ENCODE results near the gene SCN7A.
"Not testable (repeated sequence)": the region's sequence is repeated elsewhere in the genome, so short reads cannot be mapped to it uniquely, and the experiment has no call there.

SCN7A gene

DNA sequence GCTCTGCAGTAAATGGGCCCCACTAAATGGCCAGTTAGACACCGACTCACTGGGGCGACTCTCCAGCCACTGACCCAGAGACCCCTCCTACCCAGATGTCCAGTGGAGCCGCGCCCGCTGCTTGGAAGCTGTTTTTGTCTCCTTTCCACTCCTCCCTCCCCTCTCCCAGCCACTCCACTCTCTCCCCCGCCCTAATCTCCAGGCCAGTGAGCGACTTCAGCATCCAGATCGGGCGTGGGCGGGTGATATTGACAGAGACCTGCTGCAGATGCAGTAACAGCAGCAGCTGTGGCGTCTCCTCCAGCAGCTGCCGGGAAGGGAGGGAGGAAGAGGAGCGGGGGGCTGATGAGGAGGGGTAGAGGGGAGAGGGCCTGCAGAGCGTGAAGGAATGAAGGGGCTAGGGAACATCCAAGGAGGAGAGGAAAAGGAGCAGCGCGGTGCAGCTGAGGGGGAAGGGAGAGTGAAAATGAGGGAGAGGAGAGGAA is at the start of gene SCN7A:
TSS of gene SCN7A (minus strand) at position 110 of the 485 bp plus-strand sequence. CDS start 16,553 bp downstream, outside the sequence.
- DNase-seq (ENCODE audit: low read depth), result peak; percentile 7

DNA sequence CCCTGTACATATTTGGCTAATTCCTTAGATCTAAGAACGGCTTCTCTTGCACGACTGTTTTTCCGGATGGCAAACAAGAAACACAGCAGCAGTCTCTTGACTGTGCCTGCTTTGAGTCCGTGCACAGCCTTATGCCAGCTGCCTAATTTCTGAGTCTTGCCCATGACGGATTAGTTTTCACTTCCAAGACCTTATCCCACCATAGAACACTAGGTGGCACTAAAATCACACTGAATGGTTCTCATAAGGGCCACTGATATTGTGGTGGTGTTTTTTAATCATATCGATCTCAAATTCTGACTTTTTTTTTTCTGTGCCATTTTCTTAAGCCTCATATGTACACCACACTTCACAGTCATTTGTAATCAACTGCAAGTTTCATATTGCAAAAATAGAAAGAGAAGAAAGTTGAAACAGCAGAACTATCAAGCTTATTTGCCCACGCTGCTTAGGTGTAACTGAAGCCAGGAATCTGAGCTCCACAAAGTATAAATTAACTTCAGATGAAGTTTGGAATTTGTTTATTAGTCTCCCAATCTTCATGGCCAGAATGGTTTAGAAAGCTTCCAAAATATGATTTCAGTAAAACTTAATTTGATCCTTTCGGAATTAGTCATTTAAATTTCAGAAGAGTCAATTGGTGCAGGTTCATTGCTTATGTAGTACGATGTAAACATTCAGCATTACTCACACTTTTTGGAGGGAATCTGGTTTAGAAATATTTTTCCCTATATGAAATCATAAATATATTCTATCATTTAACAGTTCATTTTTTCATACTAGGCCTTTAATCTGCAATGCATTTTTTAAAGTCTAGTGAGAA is 45.5 kb upstream of the SCN7A start:
- peak; percentile 69 for DNase-seq (ENCODE audit: low read depth)

DNA sequence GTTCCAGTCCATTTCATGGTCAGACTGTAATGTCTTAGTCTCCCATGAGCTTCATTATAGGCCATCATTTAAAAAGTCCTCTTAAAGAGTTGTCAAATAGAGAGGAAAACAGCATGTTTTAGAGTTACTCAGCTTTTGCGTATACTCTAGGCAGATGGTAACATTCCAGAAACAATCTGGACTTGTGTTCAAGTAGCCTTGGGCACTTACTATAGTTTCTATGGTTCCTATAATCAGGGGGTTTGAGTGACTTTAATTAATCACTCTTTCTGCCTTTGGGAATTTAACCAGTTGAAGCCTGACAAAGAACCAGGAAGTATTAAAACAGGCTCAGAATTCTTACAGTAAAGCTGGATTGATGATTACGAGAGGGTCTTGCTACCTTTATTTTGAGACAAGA is 42.1 kb upstream of the SCN7A start:
- no peak for DNase-seq (ENCODE audit: low read depth)

DNA sequence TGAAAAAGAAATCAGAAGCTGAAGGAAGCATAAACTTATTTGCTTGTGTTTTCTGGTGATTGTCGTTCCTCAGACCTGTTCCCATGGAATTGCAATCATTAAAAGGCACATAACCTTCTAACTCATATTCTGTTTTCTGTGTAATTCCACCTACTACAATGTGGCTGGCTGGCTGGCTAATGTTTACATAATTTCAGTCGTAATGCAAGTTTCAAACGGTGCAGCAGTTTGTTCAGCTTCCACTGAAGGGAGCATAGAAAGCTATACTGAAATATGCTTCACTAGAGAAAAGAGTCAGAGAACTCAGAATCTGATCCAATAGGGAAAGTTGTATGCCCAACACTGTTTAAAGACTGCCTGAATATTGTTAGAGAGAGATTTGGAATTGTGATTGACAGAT is 27.1 kb upstream of the SCN7A start:
- DNase-seq (ENCODE audit: low read depth), result no peak

DNA sequence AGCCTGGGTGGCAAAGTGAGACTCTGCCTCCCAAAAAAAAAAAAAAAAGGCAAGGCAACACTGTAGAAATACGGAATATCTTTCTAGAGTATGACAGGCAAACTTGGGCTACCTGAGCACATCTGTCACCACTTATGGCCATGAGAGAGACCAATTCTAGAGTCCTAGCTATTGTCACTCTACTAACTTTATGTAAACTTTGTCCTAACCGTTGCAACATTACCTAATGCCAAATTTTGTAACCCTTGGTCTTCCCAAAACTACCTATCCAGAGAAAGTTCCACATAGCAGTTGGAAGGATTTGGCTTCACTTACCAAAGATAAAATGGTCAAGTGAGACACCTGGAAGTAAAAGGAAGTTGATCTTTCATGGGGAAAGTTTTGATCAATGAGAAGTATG is 26.6 kb upstream of the SCN7A start:
- DNase-seq (ENCODE audit: low read depth), result no peak

DNA sequence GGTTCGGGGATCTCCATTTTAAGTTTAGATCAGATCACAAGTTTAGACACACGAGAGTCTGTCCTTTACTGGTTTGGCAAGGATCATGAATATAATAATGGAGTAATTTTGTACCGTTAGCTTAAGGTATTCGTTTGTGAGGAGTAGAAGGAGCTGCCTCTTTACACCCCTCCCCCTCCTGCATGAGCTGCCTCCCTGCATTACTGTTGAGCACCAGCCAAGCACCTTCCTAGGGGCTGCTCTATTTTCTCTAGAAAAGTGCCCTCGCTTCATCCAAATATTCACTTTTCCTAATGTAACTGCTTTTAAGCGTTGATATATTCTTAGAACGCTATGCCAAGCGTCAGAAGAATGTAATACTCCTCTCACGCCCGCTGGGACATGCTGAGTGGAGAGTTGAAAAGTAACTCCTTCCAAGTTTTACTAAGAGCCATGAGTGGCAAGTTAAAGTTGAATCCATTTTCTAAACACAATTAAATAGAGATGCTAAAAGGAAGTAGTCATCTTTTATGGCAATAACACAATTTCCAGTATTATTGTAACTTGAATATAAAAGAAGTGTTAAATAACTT is 25.4 kb upstream of the SCN7A start:
- DNase-seq (ENCODE audit: low read depth), result no peak

DNA sequence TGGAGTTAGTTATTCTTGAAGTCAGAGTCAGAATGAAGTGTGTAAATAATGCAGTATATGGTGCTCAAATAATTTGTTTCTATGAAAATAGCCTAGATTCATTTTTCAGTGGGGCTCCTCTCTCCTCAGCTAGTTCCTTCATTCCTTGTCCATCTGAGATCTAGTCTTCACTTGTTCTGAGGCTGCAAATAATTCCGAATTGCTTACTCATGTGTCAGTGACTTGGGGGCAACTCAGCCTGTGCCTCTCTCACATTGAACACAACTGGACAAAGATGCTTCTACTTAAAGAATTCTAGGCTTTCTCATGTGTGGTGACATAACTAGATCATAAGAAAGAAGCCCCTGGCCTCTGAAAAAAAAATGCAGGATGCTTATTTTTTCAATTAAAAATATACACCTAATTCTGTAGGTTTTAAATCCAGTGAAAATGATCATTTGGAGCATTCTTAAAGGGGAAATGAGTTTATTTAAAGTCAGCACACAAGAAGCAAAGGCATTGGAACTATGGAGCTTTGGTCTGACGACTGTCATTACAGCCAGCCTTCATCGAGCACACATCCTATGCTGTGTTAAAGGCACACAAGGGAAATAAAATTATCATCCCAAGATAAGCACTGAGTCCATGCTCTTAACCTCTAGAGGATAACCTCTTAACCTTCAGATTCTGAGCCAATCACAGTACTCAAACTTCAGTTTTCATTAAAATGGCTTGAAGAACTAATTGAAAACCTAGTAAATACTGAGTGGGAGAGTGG is 24.8 kb upstream of the SCN7A start:
- DNase-seq (ENCODE audit: low read depth), result peak; percentile 20

DNA sequence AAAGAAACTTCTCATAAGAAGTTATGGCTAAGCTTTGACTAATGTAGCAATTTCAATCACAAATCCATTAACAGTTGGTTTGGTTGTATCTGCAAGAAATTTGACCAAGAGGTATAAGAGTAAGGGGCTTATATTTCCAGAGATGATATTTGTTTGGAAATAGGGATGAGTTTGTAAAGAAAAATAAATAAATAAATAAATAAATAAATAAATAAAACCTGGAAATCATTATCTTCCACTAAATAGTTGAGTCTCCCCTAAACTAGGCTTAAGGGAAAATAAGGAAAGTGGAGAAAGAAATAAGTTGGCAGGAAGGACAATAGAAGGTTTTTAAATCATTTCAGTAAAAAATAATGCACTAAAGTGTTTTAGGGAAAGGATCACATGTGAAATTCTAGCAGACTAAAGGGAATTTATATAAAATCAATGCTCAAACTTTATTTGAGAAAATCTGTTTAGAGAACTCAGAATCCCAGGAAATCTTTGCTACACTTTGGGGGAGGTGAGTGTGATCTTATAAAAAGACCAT is 23.5 kb upstream of the SCN7A start:
- no peak for DNase-seq (ENCODE audit: low read depth)

DNA sequence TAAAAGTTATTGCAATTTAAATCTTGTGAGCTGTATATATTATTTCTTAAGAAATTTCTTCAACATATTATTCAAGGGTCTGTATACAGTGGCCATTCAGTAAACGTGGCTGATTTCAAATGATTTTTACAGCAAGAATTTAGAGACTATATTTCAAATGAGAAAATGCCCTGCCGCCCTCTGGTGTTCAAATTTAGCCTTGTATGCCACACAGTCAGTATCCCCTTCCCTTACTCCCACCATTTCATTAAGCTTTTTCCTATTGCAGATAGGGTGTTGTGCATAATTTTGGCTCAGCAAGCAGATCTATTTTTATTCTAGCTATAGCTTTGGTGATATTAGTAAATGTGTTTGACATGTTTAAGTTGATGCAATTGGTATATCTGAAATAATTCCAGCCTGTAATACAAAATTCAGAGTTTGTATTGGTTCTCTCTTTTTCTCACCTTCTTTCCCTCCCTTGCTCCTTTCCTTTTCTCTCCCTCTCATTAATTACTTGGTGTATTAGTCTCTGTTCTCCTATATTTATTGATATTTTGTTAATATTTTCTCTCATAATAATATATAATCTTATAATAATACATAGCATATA is 22.8 kb upstream of the SCN7A start:
- peak; percentile 30 for DNase-seq (ENCODE audit: low read depth)

DNA sequence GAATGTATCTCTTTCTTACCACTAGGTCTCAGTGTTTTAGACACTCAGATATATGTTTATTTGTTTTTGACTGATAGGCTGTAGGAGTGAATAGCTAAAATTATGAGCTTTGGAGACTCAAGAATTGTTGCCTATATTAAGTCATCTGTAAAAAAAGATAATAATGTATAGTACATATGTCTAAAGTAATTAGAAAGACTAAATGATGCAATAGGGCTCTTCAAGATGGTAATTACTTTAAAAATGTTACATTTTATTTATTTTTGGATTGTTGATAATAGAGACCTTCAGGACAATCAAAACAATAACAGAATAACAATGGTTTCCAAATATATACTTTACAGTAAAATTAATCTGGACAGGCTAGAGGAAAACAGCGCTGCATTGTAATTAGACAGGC is 19.9 kb upstream of the SCN7A start:
- DNase-seq (ENCODE audit: low read depth), result no peak

DNA sequence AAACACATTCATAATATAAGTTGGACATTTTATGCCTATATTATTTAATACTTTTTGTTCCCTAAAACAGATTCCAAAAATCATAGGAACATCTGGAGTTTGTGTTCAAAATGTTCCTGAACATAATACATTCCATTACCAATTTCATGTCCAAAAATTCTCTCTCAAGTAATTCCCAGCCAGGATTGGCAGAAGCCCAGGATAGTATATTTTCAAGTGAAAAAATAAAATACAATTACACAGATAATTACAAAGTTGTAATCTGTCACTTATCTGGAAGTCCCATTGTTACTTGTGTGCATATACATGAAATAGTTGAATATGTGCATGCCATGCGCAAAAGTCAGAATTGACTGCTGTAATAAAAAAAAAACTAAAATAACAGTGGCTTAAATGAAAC is 5.2 kb upstream of the SCN7A start:
- no peak for DNase-seq (ENCODE audit: low read depth)

DNA sequence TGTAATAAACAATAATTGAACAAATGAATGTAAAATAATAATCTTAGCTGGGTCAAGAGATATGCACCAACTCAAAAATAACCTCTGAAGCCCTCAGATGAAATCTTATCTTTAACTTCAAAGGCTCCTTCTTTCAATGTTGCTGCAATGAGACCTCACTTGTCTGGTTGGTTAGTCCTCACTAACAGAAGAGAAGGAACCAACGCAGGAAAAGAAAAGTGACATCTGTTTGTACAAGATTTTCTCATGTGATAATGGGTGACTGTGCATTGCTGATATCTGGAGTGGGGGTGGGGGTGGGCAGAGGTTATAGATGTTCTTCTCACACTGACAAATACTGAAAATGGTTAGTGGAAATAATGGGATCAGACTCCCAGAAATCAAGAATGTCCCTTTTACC is 2.6 kb downstream of the SCN7A start:
- no peak for DNase-seq (ENCODE audit: low read depth)

DNA sequence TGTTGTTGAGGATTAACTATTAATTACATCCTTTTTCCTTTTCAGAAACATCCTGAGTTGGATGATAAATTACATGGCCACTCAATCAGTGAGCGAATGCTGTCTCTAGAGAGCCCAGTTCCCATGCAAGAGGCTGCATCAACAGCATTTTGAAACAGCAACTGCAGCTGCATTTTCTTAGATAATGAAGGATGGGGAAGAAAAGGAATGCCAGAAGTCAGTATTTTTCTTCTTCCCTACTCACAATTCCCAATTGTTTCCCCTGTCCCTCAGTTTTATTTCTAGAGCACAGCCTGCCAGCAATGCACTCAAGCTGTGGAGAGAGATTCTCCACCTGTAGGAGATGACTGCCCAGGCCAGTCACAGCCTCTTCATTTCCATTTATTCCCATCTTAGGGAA is 6.9 kb downstream of the SCN7A start:
- DNase-seq (ENCODE audit: low read depth), result no peak

DNA sequence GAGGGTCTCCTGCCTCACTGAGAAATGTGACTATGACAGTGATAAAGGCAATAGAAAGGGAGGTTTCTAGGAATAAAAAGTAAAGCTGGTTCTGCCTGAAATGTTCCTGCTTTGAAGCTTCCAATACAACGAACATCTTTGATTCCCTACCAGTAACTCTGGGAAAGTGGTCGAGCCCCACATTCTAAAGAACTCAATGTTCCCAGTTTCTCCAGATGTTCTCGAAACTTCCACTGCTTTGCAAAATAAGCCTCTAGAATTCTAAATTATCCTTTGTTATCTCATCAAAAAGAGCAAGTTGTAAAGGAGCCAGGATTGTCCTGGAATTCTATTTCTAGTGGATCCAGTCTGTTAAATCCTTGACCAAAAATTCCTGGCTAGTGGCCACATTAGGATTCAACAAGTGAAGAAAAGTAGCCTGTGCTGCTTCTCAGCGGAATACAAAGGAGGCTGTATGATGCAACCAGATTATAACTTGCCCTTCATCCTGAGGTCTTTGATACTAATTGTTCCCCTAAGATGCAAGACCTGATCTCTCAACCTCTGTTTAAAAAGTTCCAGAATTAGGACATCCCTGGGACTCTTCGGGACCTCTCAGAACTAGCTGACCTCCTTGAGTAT is 8.4 kb downstream of the SCN7A start:
- no peak for DNase-seq (ENCODE audit: low read depth)

DNA sequence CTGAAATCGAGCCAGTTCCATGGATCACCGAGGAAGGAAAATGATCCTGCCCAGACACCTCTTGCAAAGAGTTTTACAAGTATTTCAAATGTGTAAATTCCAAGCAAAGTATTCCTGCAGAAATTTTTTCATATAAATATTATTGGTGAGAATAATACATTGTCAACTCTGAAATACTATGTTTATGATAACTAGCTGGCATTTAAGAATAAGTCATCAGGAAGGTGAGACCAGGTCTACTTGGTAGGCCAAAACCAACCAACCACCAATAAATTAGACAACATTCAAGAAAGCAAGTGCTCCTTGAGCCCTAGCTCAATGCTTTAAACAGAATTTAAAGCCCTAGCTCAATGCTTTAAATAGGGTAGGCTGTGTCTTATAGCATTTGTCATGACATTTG is 21.7 kb downstream of the SCN7A start:
- no peak for DNase-seq (ENCODE audit: low read depth)

DNA sequence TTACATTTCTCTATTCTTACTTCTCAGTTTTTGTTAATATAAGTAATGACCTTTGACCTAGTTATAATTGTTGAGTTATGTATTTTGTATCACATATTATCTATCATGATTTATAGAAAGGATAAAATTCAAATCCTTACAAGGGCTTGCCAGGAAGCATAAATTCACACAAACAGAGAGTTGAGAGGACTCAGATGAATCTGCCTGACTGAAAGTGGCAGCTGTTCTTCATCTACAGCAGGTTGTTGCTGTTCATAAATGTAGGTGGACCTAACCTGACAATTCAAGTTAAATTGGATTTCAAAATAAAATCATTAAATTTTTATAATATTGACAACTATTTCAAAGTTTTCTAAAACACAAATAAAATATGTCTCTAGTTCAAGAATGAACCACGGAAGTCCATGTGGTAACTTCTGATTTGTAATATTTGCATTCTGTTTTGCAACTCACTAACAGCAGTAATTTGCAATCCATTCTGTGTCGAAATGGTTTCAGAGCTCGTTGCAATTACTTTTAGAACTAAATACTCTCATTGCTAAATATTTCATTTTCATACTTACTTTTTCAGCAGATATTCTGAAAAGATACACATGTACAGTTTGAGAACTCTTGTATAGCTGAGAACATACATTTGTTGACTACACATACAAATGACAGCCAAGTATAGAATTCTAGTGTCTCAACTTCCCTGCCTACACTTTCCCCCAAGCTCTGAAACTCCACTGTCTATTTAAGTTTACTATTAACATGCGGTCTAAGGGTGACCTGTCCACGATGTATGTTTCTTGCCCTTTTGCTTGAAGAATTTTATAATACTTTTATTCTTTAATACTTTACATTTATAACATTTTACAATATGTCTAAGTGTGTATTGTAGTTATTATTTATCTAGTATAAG is 25.7 kb downstream of the SCN7A start:
- no peak for DNase-seq (ENCODE audit: low read depth)

DNA sequence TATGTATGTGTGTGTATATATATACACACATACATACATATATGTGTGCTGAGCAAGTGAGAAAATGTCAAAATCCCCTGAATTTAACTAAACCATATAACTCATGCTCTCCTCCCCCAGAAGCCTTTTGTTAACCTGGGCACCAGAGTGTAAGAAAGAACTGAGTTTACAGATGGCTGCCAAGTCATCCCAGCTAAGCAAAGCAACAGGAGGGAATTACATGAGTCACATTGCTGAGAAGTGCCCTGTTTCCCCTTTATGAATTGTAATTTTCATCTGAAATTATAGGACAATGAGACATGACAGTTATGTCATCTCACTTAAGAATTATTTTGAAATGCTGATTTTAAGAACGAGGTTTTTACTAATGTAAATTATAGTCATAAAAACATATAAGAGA is 29.9 kb downstream of the SCN7A start:
- DNase-seq (ENCODE audit: low read depth), result no peak

DNA sequence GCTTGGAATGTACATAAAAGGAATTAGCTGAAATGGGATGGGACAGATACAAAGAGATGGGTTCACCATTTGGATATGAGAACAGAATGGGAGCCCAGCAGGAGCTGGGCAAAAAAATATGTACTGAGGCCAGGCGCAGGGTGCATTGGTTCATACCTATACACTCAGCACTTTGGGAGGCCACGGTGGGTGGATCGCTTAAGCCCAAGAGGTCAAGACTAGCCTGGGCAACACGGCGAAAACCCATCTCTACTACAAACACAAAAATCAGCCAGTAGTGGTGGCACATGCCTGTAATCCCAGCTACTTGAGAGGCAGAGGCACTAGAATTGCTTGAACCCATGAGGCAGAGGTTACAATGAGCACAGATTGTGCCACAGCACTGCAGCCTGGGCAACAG is 30.4 kb downstream of the SCN7A start:
- no peak for DNase-seq (ENCODE audit: low read depth)

DNA sequence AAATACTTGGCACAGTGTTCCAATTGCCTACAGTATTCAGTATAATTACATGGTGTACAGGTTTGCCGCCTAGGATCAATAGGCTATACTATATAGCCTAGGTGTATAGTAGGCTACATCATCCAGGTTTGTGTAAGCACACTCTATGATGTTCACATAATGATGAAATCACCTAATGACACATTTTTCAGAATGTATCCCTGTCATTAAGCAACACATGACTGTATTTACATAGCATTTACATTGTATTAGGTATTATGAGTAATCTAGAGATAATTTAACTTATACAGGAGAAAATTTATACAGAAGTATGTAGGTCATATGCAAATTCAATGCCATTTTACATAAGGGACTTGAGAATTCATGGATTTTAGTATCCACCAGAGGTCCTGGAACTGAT is 35.4 kb downstream of the SCN7A start:
- DNase-seq (ENCODE audit: low read depth), result no peak

DNA sequence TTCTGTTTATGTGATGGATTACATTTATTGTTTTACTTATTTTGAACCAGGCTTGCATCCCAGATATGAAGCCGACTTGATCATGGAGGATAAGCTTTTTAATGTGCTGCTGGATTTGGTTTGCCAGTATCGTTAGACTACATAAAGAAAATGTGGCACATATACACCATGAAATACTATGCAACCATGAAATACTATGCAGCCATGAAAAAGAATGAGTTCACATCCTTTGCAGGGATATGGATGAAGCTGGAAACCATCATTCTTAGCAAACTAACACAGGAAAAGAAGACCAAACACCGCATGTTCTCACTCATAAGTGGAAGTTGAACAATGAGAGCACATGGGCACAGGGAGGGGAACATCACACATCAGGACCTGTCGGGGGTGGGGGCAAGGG is 38.2 kb downstream of the SCN7A start:
- DNase-seq (ENCODE audit: low read depth), result not testable (repeated sequence)
